GM21528 (cell line): Measurements from ENCODE around the gene PCDH1.

Source experiments
- ATAC-seq: cut with Tn5 transposase; IDR thresholded peaks from one replicate; pipeline ENCODE4 v1.9.1; 2021; ENCODE audit warnings: mild to moderate bottlenecking, moderate library complexity; ENCODE audit not compliant: unreplicated experiment, low FRiP score

Gene PCDH1

GRCh38 chr5:141857226-141857625 is 21.0 kb downstream of the PCDH1 start:
- no peak for ATAC-seq

GRCh38 chr5:141856037-141856790 is 22.0 kb downstream of the PCDH1 start:
- no peak for ATAC-seq

DNA sequence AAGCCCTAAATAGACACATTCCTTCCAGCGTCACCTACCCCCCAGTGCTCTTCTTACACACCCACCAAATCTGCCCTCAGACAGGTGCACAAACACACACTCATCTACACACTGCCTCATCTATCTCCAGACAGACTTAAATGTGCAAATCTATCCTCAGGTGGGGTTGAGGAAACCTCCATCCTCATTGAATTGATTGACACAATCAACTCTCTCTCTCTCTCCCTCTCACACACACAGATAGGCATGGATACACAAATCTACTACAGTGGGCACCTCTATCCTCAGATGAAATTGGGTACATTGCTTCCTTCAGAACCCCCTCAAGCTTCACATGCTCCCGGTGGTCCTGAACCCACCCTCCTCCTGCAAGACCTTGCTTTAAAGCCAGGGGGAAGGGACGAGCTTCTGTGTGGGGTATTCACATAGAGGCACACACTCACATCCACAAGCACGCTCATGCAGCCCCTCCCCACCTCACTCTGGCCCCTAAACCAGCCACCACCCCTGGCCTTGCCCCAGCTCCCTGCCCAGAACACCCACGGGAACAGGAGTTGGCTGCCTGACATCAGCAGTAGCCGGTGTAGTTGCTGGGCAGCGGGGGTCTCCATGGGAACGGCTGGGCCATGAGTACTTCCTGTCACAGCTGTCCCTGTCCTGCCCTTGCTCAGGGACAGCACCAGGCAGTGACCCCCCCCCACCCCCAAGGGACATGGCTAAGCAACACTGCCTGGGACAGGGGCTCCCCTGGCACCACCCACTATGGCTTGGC is 22.8 kb downstream of the PCDH1 start:
- no peak for ATAC-seq

DNA sequence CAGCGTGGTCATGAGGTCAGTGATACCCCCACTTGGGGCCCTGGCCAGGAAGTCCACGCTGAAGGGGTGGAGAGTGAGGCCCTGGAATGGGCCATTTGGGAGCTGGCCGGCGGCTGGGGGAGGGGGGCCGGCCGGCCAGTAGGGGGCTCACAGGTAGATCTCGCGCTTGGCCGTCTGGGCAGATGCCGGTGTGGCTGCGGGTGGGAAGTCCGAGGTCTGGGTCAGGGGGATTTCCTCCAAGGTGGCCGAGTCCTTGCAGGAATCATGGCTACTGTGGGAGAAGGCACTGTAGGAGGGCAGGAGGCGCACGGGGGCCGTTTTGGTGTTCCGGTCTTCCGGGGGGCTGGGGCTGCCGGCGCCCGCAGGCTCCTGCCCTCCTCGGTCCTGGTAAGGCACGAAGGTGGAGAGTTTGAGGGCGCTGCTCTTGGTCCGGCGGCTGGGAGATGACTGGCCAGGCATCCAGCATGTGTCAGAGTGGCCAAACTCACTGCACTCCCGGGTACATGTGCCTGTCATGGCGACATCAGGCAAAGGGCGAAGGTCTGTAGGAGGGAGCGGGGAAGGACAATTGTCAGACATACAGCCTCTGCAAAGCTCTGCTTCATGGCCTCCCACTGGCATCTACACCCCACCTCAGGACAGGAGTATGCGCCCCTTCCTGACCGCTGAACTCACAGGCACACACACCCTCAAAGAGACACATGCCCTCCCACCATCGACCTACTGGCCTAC is 24.1 kb downstream of the PCDH1 start:
- ATAC-seq, result no peak

- no peak for ATAC-seq
These were observed 25.8 kb downstream of the PCDH1 start for GRCh38 chr5:141852448-141852847.

GRCh38 chr5:141851195-141851874 is 26.9 kb downstream of the PCDH1 start:
- ATAC-seq, result no peak

- no peak for ATAC-seq
These were observed 27.4 kb downstream of the PCDH1 start for GRCh38 chr5:141850786-141851185.

GRCh38 chr5:141850244-141850768 is 27.9 kb downstream of the PCDH1 start:
- ATAC-seq, result no peak

- ATAC-seq, result peak; percentile 80
These were observed 28.6 kb downstream of the PCDH1 start for GRCh38 chr5:141849415-141850243.

GRCh38 chr5:141848744-141849414 is 29.3 kb downstream of the PCDH1 start:
- ATAC-seq, result peak; percentile 5

GRCh38 chr5:141846031-141846430 is 32.2 kb downstream of the PCDH1 start:
- ATAC-seq, result no peak

- ATAC-seq, result no peak
These were observed 32.8 kb downstream of the PCDH1 start for GRCh38 chr5:141845371-141845851.

GRCh38 chr5:141844414-141845097 is 33.7 kb downstream of the PCDH1 start:
- no peak for ATAC-seq

- ATAC-seq, result no peak
These were observed 34.9 kb downstream of the PCDH1 start for GRCh38 chr5:141843156-141843927.

DNA sequence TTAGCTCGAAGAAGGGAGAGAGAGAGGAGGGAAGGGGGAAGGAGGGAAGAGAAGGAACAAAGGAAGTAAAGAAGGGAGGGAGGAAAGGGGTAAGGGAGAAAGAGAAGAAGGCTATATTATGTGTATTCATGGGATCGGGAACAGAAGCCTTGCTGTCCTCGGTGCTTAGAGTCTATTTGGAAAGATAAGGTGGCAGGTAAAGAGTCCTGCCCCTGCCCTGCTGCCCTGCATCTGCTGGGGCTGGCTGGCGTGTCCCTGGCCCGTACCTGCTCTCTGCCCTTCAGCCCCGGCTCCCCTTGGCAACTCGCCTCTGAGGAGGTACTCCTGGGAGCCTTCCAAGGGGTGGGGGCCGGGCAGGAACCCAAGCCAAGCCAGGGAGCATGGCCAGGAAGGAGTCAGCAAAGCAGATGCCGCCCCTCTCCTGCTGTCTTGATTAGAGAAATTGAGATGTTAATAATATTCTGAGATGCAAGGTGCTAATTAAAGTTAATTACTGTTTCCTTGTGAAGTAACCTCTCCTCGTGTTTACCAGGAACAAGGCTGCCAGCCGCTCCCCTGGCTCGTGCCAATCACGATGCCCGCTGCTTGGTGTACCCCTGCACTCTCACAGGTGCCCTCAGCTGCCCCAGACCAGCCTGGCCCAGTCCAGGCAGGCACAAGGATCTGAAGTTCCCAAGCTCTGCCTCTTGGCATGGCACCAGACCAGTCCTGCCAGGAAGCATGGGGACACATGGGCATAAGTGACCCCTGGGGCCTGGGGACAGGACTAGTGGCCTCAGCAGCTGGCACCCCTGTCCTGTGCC is 36.6 kb downstream of the PCDH1 start:
- ATAC-seq, result no peak

- no peak for ATAC-seq
These were observed 37.3 kb downstream of the PCDH1 start for GRCh38 chr5:141840826-141841360.
